Renal cortical epithelial cell (primary cell): ENCODE results near the gene MED19. TPM values are rescaled to one million over a fixed set of nuclear protein-coding genes. Genes with fewer than 3 reads are reported as not detected.
A peak's percentile ranks its signal among the peaks of the same experiment; 100 is the strongest.
"Not testable (repeated sequence)": the region's sequence is repeated elsewhere in the genome, so short reads cannot be mapped to it uniquely, and the experiment has no call there.

Experiments
- DNase-seq: peaks from one replicate; pipeline ENCODE4 v3.0.0-alpha.2; 2011; ENCODE audit warnings: low read depth
- total RNA-seq: library from RNA; depleted of rRNA; stranded (reverse); fragments of >200 nt; gene quantifications from 2 replicates; pipeline ENCODE4 v1.2.3, GENCODE V29; 2014

The MED19 gene
- 11.5 and 16.1 TPM in 2 replicates for total RNA-seq

DNA sequence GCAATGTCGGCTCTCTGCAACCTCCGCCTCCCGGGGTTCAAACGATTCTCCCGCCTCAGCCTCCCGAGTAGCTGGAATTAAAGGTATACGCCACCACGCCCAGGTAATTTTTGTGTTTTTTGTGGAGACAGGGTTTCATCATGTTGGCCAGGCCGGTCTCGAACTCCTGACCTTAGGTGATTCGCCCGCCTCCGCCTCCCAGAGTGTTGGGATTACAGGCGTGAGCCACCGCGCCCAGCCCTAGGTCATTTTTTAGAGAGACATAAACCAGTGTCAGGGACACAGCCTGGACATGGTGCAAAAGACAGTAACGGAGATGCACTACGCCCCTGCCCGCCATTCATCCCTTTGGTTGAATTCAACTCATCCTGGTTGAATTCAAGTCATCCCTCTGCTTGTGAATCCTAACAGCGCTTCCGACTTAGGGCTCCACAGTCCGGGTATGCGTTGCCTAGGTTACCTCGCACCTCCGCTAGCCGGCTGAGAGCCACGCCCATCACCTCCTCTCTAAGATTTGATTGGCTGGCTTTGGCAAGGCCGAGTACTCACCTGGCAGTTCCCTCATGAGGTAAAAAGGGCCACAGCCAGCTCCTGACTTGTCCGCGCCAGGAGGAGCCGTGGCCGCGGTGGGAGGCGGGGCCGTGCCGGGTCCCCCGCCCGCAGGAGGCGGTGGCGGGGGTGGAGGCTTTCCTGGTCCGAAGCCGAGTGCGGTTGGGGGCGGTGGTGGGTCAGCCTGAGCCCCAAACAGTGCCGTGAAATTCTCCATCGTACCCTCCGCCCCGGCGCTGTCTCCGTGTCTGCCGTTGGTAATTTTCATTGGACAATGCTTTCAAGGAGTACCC is at the start of gene MED19:
MED19 (minus strand) TSS at position 802 of the 842 bp plus-strand sequence; CDS start at position 766, 36 bp downstream.
- DNase-seq, result peak; percentile 91

- DNase-seq, result no peak
These were observed 46.2 kb upstream of the MED19 start for GRCh38 chr11:57758174-57758573.

DNA sequence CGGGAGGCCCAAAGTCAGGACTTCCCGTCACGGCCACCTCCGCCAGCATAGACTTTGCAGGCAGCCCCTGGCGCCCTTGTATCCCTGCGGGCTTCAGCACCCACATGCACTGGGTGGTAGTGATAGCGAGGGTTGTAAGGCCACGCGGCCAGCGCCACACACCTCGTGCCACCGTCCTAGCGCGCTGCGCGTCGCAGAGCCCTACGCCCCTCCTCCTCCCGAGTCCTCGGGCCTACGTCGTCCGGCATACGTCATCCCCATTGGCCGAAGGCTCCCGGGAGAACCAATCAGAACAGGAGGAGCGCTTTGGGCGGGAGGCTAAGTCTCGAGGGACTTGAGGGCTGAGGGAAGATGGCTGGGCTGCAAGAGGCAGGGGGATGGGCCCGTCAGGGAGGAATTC is 40.9 kb upstream of the MED19 start:
- no peak for DNase-seq

- DNase-seq, result peak; percentile 69
These were observed 39.8 kb upstream of the MED19 start, which contains the start of gene BTBD18 for GRCh38 chr11:57751676-57752253. TSS of gene BTBD18 (minus strand) at chr11:57751819. CDS start at chr11:57751188, 631 bp downstream.

GRCh38 chr11:57751176-57751575 is 39.2 kb upstream of the MED19 start:
- no peak for DNase-seq

- no peak for DNase-seq
These were observed 34.9 kb upstream of the MED19 start for GRCh38 chr11:57746920-57747319.

DNA sequence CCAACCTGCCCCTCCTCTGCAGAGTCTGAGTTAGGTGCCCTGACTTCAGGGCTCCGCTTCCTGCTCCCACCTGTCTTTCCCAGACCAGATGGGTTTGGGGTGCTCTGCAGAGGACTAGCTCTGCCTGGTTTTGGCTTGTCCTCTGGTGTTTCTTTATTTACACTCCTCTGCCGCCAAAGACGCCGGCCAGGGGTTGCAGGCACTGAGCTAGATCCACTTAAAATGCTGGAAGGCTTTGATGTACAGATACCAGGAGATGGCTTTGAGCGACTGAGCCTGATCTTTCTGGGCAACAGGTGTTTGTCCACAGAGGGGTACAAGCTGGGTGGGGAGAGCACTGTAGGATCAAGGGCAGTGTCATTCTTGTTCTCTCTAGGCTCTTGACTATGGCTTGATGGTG is 33.2 kb upstream of the MED19 start:
- no peak for DNase-seq

GRCh38 chr11:57744357-57744756 is 32.3 kb upstream of the MED19 start:
- DNase-seq, result no peak

DNA sequence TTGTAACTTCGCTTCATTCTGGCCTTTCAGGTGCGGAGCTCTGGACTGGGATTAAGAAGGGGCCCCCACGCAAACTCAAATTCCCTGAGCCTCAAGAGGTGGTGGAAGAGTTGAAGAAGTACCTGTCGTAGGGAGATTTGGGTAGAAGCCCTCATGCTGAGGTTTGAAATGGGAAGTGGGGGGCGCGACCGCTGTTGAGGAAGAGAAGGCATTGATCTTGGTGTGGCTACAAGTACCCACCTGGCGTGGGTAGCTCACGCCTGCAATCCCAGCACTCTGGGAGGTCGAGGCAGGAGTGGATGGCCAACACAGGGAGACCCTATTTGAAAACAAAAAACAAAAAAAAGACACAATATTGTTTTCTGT is 30.1 kb upstream of the MED19 start:
- no peak for DNase-seq

GRCh38 chr11:57741132-57742086 is 29.4 kb upstream of the MED19 start, which contains the start of gene SELENOH:
TSS of gene SELENOH (plus strand) at chr11:57741491. CDS start at chr11:57741596, 105 bp downstream.
- DNase-seq, result peak; percentile 90

DNA sequence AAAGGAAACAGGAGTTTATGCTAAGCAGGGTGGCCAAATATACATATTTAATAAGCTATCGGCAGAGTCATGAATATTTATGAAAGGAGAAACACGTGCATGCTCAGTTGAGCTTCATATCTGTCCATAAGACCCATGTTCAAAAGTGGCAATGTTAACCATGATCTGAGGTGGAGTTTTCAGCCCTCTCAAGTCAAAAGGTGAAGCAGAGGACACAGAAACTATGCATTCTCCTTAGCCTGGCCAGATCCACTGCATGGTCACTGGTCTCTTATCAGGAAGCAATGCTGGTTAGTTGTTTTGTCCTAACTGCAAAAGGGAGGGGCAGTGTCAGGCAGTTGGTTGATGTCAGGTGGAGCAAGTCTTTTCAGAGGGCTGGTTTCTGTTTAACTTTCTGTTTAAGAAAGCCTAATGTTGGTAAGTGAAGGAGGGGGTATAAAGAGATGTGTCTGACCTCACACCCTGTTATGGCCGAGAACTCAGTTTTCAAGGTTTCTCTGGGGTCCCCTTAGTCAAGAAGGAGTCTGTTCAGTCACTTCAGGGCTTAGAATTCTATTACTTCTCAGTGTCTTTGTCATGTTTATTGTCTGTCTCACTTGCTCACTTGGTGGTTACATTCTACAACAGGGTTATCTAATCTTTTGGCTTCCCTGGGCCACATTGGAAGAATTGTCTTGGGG is 23.7 kb upstream of the MED19 start:
- no peak for DNase-seq

DNA sequence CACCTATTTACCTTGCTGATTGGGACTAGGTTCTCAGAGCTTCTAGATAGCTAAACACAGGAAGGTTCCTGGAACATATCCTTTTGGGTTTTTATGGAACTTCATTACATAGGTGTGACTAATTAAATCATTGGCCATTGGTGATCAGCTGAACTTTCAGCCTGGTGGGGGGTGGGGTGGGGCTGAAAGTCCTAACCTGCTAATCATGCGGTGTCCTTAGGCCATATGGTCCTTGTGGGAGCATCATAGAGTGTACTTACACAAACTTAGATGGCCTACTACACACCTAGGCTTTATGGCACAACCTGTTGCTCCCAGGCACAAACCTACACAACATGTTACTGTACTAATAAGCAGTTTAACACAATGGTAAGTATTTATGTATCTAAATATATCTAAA is 20.6 kb upstream of the MED19 start:
- DNase-seq, result no peak

GRCh38 chr11:57729479-57729878 is 17.5 kb upstream of the MED19 start:
- DNase-seq, result no peak

- no peak for DNase-seq
These were observed 16.8 kb upstream of the MED19 start for GRCh38 chr11:57728829-57729228.

DNA sequence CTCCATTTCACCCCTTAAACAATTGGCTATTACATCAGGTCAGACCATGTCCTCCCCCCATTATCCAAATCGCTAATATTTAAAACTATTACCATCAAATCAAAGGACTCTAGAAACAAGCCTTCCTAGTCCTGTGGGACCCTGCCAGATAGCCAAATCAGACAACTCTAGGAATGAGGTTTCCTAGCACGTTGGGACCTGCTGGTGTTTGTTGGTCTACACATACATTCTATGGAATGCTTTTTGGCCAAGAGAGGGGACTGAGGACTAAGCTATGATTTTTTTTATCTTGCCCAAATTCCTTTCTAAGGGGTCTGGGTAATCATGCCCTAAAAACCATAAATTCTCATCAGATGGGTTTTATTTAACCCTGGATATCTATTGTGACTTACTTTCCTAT is 15.2 kb upstream of the MED19 start:
- no peak for DNase-seq

GRCh38 chr11:57716726-57717125 is 4.7 kb upstream of the MED19 start:
- DNase-seq, result not testable (repeated sequence)

DNA sequence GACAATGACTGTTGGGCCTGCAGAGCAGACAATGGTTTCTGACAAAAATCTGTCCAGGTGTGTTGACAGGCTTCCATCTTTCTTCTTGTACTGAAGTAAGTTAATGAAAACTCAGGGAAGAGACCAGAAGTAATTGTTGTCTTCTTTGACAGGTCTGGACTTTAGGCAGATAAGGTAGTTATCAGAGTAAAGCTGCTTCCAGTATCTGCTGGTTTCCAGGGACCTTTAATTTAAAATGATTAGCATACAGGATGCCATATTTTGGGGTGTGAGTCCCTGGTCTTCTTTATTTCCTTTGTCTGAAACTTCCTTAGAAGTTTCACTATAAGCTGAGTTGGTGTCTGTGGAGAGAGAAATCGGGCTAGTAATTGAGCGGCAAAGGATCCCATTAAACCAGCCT is 1.8 kb upstream of the MED19 start:
- no peak for DNase-seq

DNA sequence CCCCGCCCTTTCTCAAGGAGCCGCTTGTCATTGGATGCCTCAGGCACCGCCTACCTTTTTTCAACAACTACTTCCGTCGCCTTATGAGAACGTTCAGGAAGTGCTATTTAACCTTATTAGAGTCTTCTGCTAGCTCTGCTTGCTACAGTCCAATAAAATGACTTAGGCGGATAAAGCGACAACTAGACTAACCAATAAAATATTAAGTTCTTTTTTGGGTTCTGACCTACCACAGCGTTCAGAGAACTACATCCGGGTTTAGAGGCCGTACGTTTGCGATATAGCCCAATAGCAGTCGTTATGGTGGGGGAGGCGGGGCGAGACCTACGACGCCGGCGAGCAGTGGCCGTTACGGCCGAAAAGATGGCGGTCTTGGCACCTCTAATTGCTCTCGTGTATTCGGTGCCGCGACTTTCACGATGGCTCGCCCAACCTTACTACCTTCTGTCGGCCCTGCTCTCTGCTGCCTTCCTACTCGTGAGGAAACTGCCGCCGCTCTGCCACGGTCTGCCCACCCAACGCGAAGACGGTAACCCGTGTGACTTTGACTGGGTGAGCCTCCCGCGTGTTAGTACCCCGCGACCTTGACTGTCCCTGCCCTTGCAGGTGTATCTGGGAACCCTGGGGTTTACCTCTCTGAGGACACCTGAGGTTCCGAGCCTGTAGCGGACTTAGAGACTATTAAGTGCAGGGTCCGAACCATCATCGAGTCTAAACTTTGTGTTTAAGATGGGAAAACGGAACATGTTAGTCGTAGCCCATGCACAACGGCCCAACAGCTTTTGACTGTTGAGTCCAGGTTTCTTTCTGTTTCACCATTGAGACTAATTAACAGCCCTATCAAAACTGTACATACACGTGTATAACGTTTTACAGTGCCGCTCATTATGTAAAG is 488 bp upstream of the MED19 start, which contains the start of gene TMX2:
TMX2 (plus strand) TSS at position 338 of the 895 bp plus-strand sequence; CDS start at position 364, 26 bp downstream.
- DNase-seq, result peak; percentile 100

GRCh38 chr11:57709802-57710367 is 2.1 kb downstream of the MED19 start:
- no peak for DNase-seq

GRCh38 chr11:57705432-57705831 is 6.6 kb downstream of the MED19 start:
- DNase-seq, result not testable (repeated sequence)
